HPDE6-E6E7 (cell line): Measurements from ENCODE around the gene ACBD3.

Experiments used
- DNase-seq: peaks from one replicate; pipeline ENCODE4 v3.0.0; 2011; ENCODE audit warnings: missing footprints; ENCODE audit errors: extremely low spot score

Gene ACBD3

GRCh38 chr1:226201029-226201593, 14.6 kb upstream of the ACBD3 start:
- no peak for DNase-seq

- DNase-seq: no peak
Observed at GRCh38 chr1:226199971-226200370, 13.4 kb upstream of the ACBD3 start.

- DNase-seq: no peak
Observed at GRCh38 chr1:226195144-226195543, 8.6 kb upstream of the ACBD3 start.

- no peak for DNase-seq
Observed at GRCh38 chr1:226187380-226187779, 839 bp upstream of the ACBD3 start.

- no peak for DNase-seq
Observed at GRCh38 chr1:226187019-226187322, 430 bp upstream of the ACBD3 start.

GRCh38 chr1:226185141-226186036, 1.2 kb downstream of the ACBD3 start:
- no peak for DNase-seq

- no peak for DNase-seq
Observed at GRCh38 chr1:226181996-226182714, 4.4 kb downstream of the ACBD3 start.

- DNase-seq: no peak
Observed at GRCh38 chr1:226176870-226177269, 9.7 kb downstream of the ACBD3 start.

GRCh38 chr1:226172589-226172988, 14.0 kb downstream of the ACBD3 start:
- no peak for DNase-seq

- DNase-seq: no peak
Observed at GRCh38 chr1:226166341-226166740, 20.2 kb downstream of the ACBD3 start.

- DNase-seq: no peak
Observed at GRCh38 chr1:226164154-226164553, 22.4 kb downstream of the ACBD3 start.

GRCh38 chr1:226162898-226163297, 23.6 kb downstream of the ACBD3 start:
- DNase-seq: no peak

GRCh38 chr1:226158983-226159382, 27.6 kb downstream of the ACBD3 start:
- DNase-seq: no peak

- DNase-seq: no peak
Observed at GRCh38 chr1:226158457-226158856, 28.1 kb downstream of the ACBD3 start.

- DNase-seq: no peak
Observed at GRCh38 chr1:226157761-226158316, 28.7 kb downstream of the ACBD3 start.

GRCh38 chr1:226154593-226154992, 31.9 kb downstream of the ACBD3 start:
- no peak for DNase-seq

- DNase-seq: no peak
Observed at GRCh38 chr1:226149806-226150205, 36.7 kb downstream of the ACBD3 start.

- no peak for DNase-seq
Observed at GRCh38 chr1:226148121-226148648, 38.4 kb downstream of the ACBD3 start.

GRCh38 chr1:226144045-226144444, 42.5 kb downstream of the ACBD3 start:
- DNase-seq: no peak

- no peak for DNase-seq
Observed at GRCh38 chr1:226135709-226136108, 50.8 kb downstream of the ACBD3 start.

- DNase-seq: no peak
Observed at GRCh38 chr1:226135059-226135651, 51.4 kb downstream of the ACBD3 start.
